HepG2 (cell line): ENCODE data around the gene FAM110A. TPM values are rescaled to one million over a fixed set of nuclear protein-coding genes. Genes with fewer than 3 reads are reported as not detected.

Experiments
- CAMTA2 ChIP-seq: sonication (generic); formaldehyde crosslinking; IDR thresholded peaks from 2 replicates; pipeline ENCODE4 v1.4.0; 2020; ENCODE audit warnings: mild to moderate bottlenecking, missing genetic modification reagents, borderline replicate concordance
- CENPX ChIP-seq: sonication (generic); formaldehyde crosslinking; IDR thresholded peaks from 2 replicates; pipeline ENCODE4 v1.9.0; 2021; ENCODE audit warnings: mild to moderate bottlenecking, missing genetic modification reagents, moderate library complexity
- GATA4 ChIP-seq: sonication (generic); IDR thresholded peaks from 2 replicates; pipeline ENCODE4 v1.6.1; 2016; ENCODE audit warnings: antibody characterized with exemption, low read depth, borderline replicate concordance
- KLF15 ChIP-seq: sonication (generic); formaldehyde crosslinking; IDR thresholded peaks from 2 replicates; pipeline ENCODE4 v1.8.1; 2023; ENCODE audit warnings: borderline replicate concordance, mild to moderate bottlenecking, inconsistent platforms, missing genetic modification reagents, mixed read lengths
- MIER3 ChIP-seq: IDR thresholded peaks from 2 replicates; pipeline ENCODE4 v1.6.1; 2016; ENCODE audit warnings: missing compliant biosample characterization, borderline replicate concordance
- NCOA1 ChIP-seq: sonication (generic); formaldehyde crosslinking; IDR thresholded peaks from 2 replicates; pipeline ENCODE4 v1.9.0; 2021; ENCODE audit warnings: missing genetic modification reagents
- PHB2 ChIP-seq: fragments of 450-650 bp; IDR thresholded peaks from 2 replicates; pipeline ENCODE4 v1.6.1; 2018; ENCODE audit not compliant: partially characterized antibody
- SALL1 ChIP-seq: sonication (generic); formaldehyde crosslinking; IDR thresholded peaks from 2 replicates; pipeline ENCODE4 v1.8.0; 2022; ENCODE audit warnings: mild to moderate bottlenecking, missing genetic modification reagents
- SMAD1 ChIP-seq: sonication (generic); formaldehyde crosslinking; IDR thresholded peaks from 2 replicates; pipeline ENCODE4 v1.4.0; 2020; ENCODE audit warnings: missing genetic modification reagents, low read depth, mild to moderate bottlenecking, borderline replicate concordance
- ZNF101 ChIP-seq: sonication (generic); formaldehyde crosslinking; IDR thresholded peaks from 2 replicates; pipeline ENCODE4 v1.4.0; 2020; ENCODE audit warnings: mild to moderate bottlenecking, low read depth, missing genetic modification reagents, borderline replicate concordance
- ZNF282 ChIP-seq: fragments of 450-650 bp; IDR thresholded peaks from 2 replicates; pipeline ENCODE4 v1.6.1; 2018; ENCODE audit not compliant: partially characterized antibody
- ZNF296 ChIP-seq: sonication (generic); formaldehyde crosslinking; conservative IDR thresholded peaks from 2 replicates; pipeline ENCODE4 v1.5.0; 2020; ENCODE audit warnings: mild to moderate bottlenecking, missing genetic modification reagents
- ZNF367 ChIP-seq: sonication (generic); formaldehyde crosslinking; IDR thresholded peaks from 2 replicates; pipeline ENCODE4 v1.4.0; 2020; ENCODE audit warnings: missing genetic modification reagents, borderline replicate concordance
- ZNF891 ChIP-seq: sonication (generic); formaldehyde crosslinking; IDR thresholded peaks from 2 replicates; pipeline ENCODE4 v1.5.0; 2020; ENCODE audit warnings: mild to moderate bottlenecking, missing genetic modification reagents
- ZSCAN21 ChIP-seq: sonication (generic); formaldehyde crosslinking; IDR thresholded peaks from 2 replicates; pipeline ENCODE4 v1.8.0; 2022; ENCODE audit warnings: mild to moderate bottlenecking, missing genetic modification reagents, moderate library complexity, borderline replicate concordance
- polyA plus RNA-seq, 8 experiments: library from polyadenylated mRNA; depleted of rRNA in 3 of 8; stranded (reverse) in 7 of 8; unstranded in 1 of 8; fragments of >200 nt; fragmentation: Illumina TruSeq in 4 of 8; extraction: Trizol in 4 of 8; gene quantifications; 2 replicates each; pipeline versions ENCODE4 v1.2.1 to v1.2.3, GENCODE V29; 2011 to 2016; ENCODE audit warnings: low read depth in 4 of 8, missing spikeins in 1 of 8, mixed read lengths in 1 of 8; ENCODE audit not compliant: insufficient read depth in 1 of 8
- total RNA-seq, 5 experiments: library from RNA; depleted of rRNA; stranded (reverse); fragments of >200 nt; fragmentation: Illumina TruSeq; extraction: Trizol; gene quantifications; 2 replicates each; pipeline ENCODE4 v1.2.3, GENCODE V29; 2016; ENCODE audit warnings: low read depth in 1 of 5
- TF ChIP-seq, protein P1 (sequence below): sonication (generic); formaldehyde crosslinking; conservative IDR thresholded peaks from 2 replicates; pipeline ENCODE4 v1.8.0; 2022; ENCODE audit warnings: mild to moderate bottlenecking, moderate library complexity, missing genetic modification reagents
- TF ChIP-seq, protein P2 (sequence below): IDR thresholded peaks from 2 replicates; pipeline ENCODE4 v1.6.1; 2016; ENCODE audit warnings: mild to moderate bottlenecking
- TF ChIP-seq, protein P3 (sequence below): sonication (generic); formaldehyde crosslinking; IDR thresholded peaks from 2 replicates; pipeline ENCODE4 v1.5.1; 2020; ENCODE audit warnings: mild to moderate bottlenecking, missing genetic modification reagents, moderate library complexity

FAM110A gene
- total and polyA plus RNA-seq, 2 of the 13 experiments (the other 11 are each of a cell fraction or from before 2014, with no cell fraction given): 1.9 TPM

DNA sequence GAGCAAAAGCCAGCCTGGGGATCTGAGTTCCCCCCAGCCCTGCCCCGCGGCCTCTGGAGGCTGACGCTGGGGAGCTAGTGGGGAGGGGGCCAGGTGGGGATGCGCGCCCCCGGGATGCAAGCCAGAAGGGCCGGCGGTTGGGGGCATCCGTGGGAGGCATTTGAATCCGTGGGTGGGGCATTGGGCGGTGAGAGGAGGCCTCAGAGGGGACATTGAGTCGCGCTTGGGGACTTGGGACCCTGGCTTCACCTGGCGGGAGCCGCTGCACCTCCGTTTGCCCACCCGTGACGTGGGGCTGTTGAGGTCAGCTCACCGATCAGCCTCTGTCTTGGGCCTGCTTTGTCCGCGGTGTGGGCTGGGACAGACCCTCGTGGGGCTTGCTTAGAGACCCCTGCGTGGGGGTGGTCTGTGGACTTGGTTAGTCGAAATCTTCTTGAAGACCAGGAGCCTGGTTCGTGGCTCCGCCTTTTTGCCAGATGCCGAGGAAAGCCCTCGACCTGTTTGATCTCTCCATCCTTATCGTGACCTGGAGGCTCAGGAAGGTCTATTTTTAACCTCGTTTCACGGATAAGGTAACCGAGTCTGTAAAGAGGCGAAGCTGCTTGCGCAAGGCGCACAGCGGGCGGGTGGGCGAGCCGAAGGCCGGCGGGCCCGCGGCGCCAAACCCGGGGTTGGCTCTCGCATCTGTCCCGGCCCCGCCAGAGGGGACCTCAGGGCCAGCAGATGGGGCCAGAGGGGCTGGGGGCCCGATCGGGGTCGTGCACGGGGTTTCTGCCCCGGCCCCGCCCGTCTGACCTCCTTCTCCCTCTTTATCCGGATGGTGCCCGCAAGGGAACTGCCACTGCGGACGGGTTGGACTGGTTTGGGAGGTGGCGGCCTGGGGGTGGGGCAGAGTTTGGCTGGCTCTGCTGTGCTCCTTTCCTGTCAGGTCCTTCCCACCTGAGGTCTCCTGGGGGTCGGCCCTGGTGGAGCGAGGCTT lies 8.3 kb downstream of the FAM110A start (continued):
- TF ChIP-seq, protein P1, sequence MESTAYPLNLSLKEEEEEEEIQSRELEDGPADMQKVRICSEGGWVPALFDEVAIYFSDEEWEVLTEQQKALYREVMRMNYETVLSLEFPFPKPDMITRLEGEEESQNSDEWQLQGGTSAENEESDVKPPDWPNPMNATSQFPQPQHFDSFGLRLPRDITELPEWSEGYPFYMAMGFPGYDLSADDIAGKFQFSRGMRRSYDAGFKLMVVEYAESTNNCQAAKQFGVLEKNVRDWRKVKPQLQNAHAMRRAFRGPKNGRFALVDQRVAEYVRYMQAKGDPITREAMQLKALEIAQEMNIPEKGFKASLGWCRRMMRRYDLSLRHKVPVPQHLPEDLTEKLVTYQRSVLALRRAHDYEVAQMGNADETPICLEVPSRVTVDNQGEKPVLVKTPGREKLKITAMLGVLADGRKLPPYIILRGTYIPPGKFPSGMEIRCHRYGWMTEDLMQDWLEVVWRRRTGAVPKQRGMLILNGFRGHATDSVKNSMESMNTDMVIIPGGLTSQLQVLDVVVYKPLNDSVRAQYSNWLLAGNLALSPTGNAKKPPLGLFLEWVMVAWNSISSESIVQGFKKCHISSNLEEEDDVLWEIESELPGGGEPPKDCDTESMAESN (CRISPR knock-in tag): no peak
- TF ChIP-seq ZNF367 (CRISPR knock-in tag): no peak
- TF ChIP-seq SMAD1 (CRISPR knock-in tag): no peak
- no peak for TF ChIP-seq ZNF282
- TF ChIP-seq ZSCAN21: no peak
- peak; percentile 1; the same call in 1 of the 2 replicates for TF ChIP-seq SALL1 (CRISPR knock-in tag)
- TF ChIP-seq GATA4: no peak
- TF ChIP-seq PHB2: no peak
- no peak; the same call in 1 of the 2 replicates for TF ChIP-seq ZNF891 (CRISPR knock-in tag)
- TF ChIP-seq NCOA1 (CRISPR knock-in tag): no peak
- TF ChIP-seq CAMTA2 (CRISPR knock-in tag): no peak
- TF ChIP-seq, protein P2, sequence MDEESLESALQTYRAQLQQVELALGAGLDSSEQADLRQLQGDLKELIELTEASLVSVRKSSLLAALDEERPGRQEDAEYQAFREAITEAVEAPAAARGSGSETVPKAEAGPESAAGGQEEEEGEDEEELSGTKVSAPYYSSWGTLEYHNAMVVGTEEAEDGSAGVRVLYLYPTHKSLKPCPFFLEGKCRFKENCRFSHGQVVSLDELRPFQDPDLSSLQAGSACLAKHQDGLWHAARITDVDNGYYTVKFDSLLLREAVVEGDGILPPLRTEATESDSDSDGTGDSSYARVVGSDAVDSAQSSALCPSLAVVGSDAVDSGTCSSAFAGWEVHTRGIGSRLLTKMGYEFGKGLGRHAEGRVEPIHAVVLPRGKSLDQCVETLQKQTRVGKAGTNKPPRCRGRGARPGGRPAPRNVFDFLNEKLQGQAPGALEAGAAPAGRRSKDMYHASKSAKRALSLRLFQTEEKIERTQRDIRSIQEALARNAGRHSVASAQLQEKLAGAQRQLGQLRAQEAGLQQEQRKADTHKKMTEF (CRISPR knock-in tag): no peak
- no peak for TF ChIP-seq ZNF101 (CRISPR knock-in tag)
- TF ChIP-seq, protein P3, sequence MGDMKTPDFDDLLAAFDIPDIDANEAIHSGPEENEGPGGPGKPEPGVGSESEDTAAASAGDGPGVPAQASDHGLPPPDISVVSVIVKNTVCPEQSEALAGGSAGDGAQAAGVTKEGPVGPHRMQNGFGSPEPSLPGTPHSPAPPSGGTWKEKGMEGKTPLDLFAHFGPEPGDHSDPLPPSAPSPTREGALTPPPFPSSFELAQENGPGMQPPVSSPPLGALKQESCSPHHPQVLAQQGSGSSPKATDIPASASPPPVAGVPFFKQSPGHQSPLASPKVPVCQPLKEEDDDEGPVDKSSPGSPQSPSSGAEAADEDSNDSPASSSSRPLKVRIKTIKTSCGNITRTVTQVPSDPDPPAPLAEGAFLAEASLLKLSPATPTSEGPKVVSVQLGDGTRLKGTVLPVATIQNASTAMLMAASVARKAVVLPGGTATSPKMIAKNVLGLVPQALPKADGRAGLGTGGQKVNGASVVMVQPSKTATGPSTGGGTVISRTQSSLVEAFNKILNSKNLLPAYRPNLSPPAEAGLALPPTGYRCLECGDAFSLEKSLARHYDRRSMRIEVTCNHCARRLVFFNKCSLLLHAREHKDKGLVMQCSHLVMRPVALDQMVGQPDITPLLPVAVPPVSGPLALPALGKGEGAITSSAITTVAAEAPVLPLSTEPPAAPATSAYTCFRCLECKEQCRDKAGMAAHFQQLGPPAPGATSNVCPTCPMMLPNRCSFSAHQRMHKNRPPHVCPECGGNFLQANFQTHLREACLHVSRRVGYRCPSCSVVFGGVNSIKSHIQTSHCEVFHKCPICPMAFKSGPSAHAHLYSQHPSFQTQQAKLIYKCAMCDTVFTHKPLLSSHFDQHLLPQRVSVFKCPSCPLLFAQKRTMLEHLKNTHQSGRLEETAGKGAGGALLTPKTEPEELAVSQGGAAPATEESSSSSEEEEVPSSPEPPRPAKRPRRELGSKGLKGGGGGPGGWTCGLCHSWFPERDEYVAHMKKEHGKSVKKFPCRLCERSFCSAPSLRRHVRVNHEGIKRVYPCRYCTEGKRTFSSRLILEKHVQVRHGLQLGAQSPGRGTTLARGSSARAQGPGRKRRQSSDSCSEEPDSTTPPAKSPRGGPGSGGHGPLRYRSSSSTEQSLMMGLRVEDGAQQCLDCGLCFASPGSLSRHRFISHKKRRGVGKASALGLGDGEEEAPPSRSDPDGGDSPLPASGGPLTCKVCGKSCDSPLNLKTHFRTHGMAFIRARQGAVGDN: peak; percentile 16
- no peak for TF ChIP-seq MIER3 (CRISPR knock-in tag)
- no peak for TF ChIP-seq KLF15 (CRISPR knock-in tag)
- TF ChIP-seq CENPX (CRISPR knock-in tag): no peak
- no peak for TF ChIP-seq ZNF296 (CRISPR knock-in tag)
